SHP77 treated with DMSO at 0.1 percent for 48 hours (cell line): ENCODE measurements around the gene TMEM222.

Experiments used
- DNase-seq: peaks from one replicate; lab custom pipeline; 2025; lab: John Stamatoyannopoulos, UW

Gene TMEM222

GRCh38 chr1:27306892-27307761, 14.8 kb upstream of the TMEM222 start:
- peak; percentile 43 for DNase-seq

DNA sequence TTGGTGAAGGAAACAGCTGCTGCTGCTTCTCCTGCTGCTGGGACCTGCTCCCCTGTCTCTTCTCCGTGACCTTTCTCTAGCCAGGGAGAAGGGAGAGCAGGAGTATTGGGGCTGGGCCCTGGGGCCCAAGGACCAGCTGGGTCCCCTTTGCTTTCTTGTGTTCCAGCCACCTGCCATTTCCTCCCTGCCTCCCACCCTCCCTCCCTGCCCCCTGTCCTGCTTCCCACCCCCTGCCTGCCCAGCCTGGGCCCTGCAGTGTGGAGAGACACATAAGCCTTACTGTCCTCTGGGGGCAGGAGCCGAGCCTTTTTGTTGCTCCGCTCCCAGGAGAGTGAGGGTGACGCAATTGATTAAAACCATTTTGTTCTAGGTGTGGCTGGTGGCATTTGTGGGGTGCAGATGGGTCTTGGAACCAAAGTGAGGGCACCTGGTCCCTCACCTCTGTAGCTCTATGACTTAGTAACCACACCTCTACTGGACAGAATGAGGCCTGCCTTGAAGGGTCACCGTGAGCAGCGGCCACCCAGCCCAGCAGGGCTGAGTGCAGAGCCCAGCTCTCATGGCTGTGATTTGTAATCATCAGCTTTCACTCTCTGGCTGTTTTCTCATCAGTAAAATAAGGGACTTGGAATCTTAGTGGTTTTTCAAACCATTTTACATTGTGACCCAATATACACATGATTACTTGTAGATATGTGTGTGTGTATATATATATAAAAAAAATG, 13.9 kb upstream of the TMEM222 start:
- no peak for DNase-seq

DNA sequence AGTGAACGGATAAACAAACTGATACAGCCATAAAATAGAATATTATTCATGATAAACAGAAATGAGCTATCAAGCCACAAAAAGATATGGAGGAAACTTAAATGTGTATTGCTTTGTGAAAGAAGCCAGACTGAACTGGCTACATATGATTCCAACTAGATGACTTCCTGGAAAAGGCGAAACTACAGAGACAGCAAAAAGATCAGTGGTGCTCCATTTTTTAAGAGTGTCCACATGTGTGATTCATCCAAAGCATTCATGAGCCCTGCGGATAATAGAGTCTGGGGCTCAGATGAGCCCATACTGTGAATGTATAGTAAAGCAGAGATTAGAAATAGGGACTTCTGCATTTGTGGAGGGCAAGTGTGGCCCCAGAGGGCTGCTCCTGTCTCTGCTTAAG, 7.8 kb upstream of the TMEM222 start:
- no peak for DNase-seq

GRCh38 chr1:27314737-27315136, 7.2 kb upstream of the TMEM222 start:
- DNase-seq = no peak

- DNase-seq = no peak
Observed at GRCh38 chr1:27316860-27317259, 5.1 kb upstream of the TMEM222 start.

DNA sequence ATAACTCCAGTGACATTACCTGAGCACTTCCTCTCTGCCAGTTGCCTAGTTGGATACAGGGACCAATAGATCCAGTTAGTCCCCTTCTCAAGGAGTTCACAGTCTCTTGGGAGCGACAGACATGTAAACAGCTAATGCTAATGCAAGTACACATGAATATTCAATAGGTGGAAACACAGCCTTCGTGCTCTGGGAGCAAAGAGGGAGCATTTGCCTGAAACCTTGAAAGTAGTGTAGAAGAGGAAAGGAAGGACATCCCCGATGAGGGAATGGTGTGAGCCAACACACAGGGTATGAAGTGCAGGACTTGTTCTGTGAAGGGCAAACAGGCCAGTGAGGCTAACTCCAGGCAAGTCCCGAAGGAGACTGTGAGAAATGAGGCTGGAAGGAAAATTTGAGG, 3.8 kb upstream of the TMEM222 start:
- DNase-seq = no peak

GRCh38 chr1:27318596-27318995, 3.4 kb upstream of the TMEM222 start:
- no peak for DNase-seq

GRCh38 chr1:27322569-27323240, 742 bp downstream of the TMEM222 start:
- DNase-seq = no peak

- no peak for DNase-seq
Observed at GRCh38 chr1:27325286-27325685, 3.3 kb downstream of the TMEM222 start.

DNA sequence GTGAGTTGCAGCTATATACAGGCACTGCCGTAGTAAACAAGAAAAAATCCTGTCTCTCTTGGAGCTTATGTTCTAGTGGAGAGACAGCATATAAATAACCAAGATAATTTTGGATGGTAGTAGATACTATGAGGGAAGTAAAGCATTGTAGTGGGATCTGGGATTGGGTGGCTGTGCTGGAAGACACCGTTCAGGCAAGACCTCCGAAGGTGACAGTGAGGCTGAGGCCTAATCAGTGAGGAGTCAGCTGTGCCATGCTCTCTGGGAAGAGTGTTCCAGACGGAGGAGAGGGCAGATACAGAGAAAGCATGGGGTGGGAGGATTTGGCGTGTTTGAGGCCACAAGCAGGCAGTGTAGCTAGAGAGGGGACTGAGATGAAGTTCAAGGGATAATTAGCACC, 6.0 kb downstream of the TMEM222 start:
- DNase-seq = no peak

DNA sequence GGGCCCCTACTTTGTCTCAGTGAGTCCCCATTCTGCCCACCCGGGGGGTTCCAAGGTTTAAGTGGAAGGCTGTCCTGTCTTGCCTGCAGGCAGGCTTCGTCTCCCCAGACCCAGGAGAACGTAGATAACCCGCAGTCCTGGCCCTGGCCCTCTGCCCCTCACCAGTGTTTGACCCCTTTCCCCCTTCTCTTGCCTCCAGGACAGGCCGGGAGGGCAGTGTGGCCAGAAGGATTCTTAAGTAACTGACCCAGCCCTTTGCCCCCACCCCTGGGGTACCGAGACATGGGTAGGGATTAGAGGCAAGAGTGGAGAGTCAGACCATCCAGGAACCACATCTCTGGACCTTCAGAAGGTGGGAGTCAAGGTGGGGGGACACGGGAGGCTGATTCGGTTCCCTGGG, 8.8 kb downstream of the TMEM222 start:
- DNase-seq = no peak

DNA sequence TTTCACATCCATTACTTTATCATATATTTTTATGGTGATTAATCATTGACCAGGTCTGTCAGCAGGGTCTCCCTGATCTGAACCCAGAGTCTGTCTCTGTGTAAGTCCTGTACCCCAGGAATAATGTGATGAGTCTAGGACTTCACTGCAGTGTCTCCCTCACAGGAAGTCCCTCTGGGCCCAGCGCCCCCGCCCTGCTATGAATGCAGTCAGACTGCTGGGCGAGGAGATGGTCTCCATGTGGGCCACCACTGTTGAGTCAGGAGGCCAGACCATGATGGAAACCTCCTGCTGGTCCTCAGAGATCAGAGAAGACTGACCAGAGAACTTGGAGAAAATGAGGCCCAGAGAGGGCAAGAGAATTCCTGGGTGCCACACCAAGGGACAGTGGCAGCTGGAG, 9.5 kb downstream of the TMEM222 start:
- no peak for DNase-seq

GRCh38 chr1:27331922-27332321, 10.0 kb downstream of the TMEM222 start:
- DNase-seq = no peak

DNA sequence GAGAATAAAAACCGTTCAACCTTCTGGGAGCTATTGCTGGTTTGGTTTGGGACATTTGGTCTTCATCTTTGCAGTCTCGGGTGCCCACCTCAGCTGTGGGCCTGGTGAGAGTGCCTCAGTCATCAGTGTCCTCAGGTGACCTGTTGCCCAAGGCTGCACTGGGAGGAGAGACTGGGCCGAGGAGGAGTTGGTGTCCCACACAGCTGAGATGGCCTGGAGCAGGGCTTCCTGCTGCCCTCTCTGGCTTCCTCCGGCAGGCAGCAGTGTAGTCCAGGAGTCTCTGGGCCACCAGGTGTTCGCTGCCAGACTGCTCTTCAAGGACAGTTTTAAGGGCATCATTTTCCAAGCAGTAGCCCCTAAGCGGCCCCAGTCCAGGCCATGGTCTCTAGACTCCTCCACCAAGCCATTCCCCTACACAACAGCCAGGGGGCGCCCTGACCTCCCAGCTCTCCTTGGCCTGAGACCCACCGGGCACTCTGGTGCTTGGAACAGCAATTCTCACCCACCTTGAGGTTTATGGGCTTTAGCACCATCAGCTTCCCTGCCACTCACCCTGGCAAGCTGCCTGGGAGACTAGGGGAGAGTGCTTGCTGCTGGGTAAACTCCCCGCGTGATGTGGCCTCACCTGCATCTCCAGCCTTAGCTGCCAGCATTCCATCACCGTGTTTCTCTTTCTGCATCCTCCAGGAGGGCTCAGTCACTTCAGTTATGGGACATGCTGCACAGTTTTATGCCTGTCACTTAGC, 10.7 kb downstream of the TMEM222 start:
- no peak for DNase-seq

DNA sequence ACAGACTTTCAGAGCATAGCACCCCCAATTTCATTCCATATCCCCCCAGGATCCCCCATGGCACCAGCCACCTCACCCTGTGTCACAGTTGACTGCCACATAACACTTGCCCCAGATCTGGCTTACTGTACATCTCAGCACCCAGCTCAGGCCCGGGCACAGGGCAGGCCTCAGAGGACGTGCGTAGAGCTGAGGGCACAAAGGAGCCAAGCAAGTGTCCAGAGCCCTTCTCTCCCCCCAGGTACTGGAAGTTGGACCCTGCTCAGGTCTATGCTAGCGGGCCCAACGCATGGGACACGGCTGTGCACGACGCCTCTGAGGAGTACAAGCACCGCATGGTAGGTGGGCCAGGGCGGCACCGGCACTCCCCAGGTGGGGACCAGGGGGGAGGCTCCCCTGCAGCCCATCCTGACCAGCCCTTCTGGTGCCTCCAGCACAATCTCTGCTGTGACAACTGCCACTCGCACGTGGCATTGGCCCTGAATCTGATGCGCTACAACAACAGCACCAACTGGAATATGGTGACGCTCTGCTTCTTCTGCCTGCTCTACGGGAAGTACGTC, 11.8 kb downstream of the TMEM222 start:
- no peak for DNase-seq

GRCh38 chr1:27335506-27336422, 13.8 kb downstream of the TMEM222 start:
- DNase-seq = no peak

DNA sequence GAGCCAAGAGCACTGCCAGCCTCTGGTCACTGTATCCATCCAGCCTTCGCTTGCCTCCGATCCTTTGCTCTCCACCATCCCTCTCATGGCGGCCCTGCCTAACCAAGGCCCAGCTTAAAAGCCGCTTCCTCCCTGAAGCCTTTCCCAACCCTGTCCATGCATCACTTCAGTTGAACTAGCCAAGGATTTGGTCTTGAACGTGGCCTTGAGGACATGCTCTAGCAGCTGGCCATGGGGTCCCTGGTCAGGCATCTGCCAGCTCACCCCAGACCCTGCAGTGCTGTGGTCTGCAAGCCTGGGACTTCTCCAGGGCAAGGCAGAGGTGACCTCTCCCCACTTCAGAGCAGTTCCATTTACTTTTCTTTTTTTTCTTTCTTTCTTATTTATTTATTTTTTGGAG, 14.8 kb downstream of the TMEM222 start:
- DNase-seq = no peak

- no peak for DNase-seq
Observed at GRCh38 chr1:27338751-27339150, 16.8 kb downstream of the TMEM222 start.

- DNase-seq = no peak
Observed at GRCh38 chr1:27339213-27339612, 17.2 kb downstream of the TMEM222 start.

DNA sequence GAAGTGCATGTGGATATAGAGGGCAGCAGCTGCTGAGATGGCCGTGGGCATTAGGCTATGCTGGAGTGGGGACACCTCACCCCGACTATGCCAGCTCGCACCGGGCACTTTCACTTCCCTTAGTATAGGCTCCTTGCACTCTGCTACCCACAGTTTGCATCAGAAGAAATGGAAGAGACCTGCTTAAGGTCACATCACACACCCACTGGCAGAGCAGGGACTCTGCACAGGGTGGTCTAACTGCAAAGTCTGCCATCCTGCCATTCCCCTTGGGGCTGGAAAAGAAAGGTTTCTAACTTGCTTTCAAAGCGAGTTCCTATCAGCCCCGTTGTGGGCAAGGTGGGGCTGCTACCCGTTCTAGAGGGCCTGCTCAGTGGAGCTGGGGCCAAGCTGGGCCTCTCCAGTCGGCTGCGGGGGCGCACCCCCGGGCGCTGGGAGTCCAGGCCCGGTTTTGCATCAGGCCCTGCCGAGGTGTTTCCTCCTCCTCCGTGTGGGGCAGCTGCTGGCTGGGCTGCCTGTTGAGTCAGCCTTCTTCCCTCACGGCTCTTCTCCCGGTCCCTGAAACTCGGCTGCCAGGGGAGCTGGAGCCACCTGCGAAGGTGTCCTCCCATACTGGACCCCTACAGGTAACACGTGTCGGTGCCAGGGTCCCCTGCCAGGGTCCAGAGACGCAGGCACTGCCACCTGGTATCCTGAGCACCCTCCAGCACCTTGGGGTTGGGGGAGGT, 19.7 kb downstream of the TMEM222 start, which contains the start of gene SYTL1:
SYTL1 (plus strand) TSS at position 498 of the 728 bp plus-strand sequence. CDS start 3,313 bp downstream, outside the sequence.
- DNase-seq = peak; percentile 15
